Tibial nerve (tissue), 4 donors: ENCODE results near the gene MCCC1. TPM values are rescaled to one million over a fixed set of nuclear protein-coding genes. Genes with fewer than 3 reads are reported as not detected.

Experiments used
- DNase-seq, 2 donors: peaks; one replicate each; pipeline ENCODE4 v3.0.0-alpha.2; 2019; ENCODE audit warnings: low spot score in 2 of 2
- H3K27ac ChIP-seq, 4 donors: fragments of 200-600 bp; sonication (generic) in 3 of 4; one replicate each; pipeline ENCODE4 v1.5.1; 2017 to 2019; ENCODE audit warnings: mild to moderate bottlenecking in 1 of 4
- H3K27me3 ChIP-seq, 2 donors: fragments of 200-600 bp; sonication (generic) in 1 of 2; one replicate each; pipeline versions ENCODE4 v1.5.1 to v1.6.0; 2017 to 2019
- H3K36me3 ChIP-seq, 3 donors: fragments of 200-600 bp; sonication (generic); one replicate each; pipeline ENCODE4 v1.5.1; 2018 to 2019
- H3K4me1 ChIP-seq, 4 donors: fragments of 200-600 bp; sonication (generic) in 3 of 4; one replicate each; pipeline ENCODE4 v1.5.1; 2017 to 2019
- H3K4me3 ChIP-seq, 4 donors: fragments of 200-600 bp; sonication (generic) in 3 of 4; one replicate each; pipeline ENCODE4 v1.5.1; 2017 to 2019; ENCODE audit warnings: mild to moderate bottlenecking in 1 of 4, moderate library complexity in 1 of 4
- H3K9me3 ChIP-seq, 4 donors: fragments of 200-600 bp; sonication (generic) in 3 of 4; one replicate each; pipeline ENCODE4 v1.5.1; 2017 to 2019
- EP300 ChIP-seq, 2 donors: sonication (generic); formaldehyde crosslinking; IDR thresholded peaks; one replicate each; pipeline ENCODE4 v1.6.1; 2017; ENCODE audit warnings: antibody characterized with exemption in 2 of 2, mild to moderate bottlenecking in 1 of 2
- POLR2A ChIP-seq, 2 donors: fragments of 450-650 bp; IDR thresholded peaks; one replicate each; pipeline ENCODE4 v1.6.1; 2017; ENCODE audit warnings: antibody characterized with exemption in 2 of 2, mild to moderate bottlenecking in 2 of 2, moderate library complexity in 2 of 2
- WGBS, 2 donors: methylation state at CpG; one replicate each; pipeline ENCODE4 v1.1.5; 2018; 5-methylcytosine and 5-hydroxymethylcytosine counted together
- total RNA-seq, 4 donors: library from RNA; depleted of rRNA; stranded (reverse); fragments of >200 nt; gene quantifications; one replicate each; pipeline ENCODE4 v1.1.0, GENCODE V29; 2016
- TF ChIP-seq, protein P1 (sequence below), 5 experiments: fragments of 200-600 bp in 3 of 5; fragments of 450-650 bp in 2 of 5; sonication (generic) in 3 of 5; IDR thresholded peaks; one replicate each; pipeline ENCODE4 v1.5.1; 2016 to 2019; ENCODE audit warnings: antibody characterized with exemption in 5 of 5, mild to moderate bottlenecking in 3 of 5, moderate library complexity in 2 of 5

Gene MCCC1
- total RNA-seq, 4 donors from 2014 or later = 39.9 to 61.2 (median 48.1) TPM

DNA sequence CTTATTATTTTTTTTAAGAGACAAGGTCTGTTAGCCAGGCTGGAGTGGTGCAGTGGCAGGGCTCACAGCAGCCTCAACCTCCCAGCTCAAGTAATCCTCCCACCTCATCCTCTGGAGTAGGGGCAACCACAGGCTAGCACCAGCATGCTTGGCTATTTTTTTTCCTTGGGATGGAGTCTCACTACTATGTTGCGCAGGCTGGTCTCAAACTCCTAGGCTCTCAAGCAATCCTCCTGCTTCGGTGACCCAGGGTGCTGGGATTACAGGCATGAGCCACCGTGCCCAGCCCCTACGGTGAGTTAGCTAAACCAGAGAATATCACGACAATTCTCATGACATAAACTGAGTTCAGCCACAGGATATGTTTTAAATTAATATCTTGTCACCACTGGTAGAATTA is 120.9 kb downstream of the MCCC1 start:
- Histone ChIP-seq H3K36me3 (no peaks in the 10 kb centered on the region), H3K9me3 (no peaks in the 10 kb centered on the region), H3K4me1 (peaks cover 0 to 35% (median 11%) of the 10 kb centered on the region in 4 donors), H3K27me3 (no peaks in the 10 kb centered on the region), H3K27ac (no peak overlapping the region), H3K4me3 (no peak overlapping the region)
- no peak for DNase-seq
- TF ChIP-seq, protein P1, sequence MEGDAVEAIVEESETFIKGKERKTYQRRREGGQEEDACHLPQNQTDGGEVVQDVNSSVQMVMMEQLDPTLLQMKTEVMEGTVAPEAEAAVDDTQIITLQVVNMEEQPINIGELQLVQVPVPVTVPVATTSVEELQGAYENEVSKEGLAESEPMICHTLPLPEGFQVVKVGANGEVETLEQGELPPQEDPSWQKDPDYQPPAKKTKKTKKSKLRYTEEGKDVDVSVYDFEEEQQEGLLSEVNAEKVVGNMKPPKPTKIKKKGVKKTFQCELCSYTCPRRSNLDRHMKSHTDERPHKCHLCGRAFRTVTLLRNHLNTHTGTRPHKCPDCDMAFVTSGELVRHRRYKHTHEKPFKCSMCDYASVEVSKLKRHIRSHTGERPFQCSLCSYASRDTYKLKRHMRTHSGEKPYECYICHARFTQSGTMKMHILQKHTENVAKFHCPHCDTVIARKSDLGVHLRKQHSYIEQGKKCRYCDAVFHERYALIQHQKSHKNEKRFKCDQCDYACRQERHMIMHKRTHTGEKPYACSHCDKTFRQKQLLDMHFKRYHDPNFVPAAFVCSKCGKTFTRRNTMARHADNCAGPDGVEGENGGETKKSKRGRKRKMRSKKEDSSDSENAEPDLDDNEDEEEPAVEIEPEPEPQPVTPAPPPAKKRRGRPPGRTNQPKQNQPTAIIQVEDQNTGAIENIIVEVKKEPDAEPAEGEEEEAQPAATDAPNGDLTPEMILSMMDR (IDR thresholded peaks at IDR 0.05) = no peak
- TF ChIP-seq EP300 (IDR thresholded peaks at IDR 0.05) (no peak), POLR2A (IDR thresholded peaks at IDR 0.05) (no peak)
- WGBS, 2 donors = 61 to 68% methylated on average over 5 of the region's 5 CpGs

DNA sequence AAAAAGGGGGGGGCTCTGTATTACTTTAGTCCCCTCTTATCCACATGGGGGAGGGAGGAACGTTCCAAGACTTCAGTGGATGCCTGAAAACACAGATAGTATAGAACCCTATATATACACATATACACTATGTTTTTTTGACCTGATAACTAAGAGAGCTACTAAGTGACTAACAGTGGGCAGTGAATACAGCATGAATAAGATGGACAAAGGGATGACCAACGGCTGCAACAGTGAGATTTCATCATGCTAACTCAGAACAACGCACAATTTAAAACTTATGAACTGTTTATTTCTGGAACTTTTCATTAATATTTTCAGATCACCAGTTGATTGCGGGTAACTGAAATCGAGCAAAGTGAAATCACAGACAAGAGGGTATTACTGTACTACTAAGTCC is 126.2 kb downstream of the MCCC1 start:
- peaks cover 0 to 48% (median 0%) of the 10 kb centered on the region in 4 donors for H3K4me1 ChIP-seq
- no peaks in the 10 kb centered on the region for H3K27me3 ChIP-seq
- H3K27ac ChIP-seq = no peak overlapping the region
- H3K36me3 ChIP-seq = no peaks in the 10 kb centered on the region
- TF ChIP-seq, protein P1 (IDR thresholded peaks at IDR 0.05) = no peak
- TF ChIP-seq POLR2A (IDR thresholded peaks at IDR 0.05) = no peak
- TF ChIP-seq EP300 (IDR thresholded peaks at IDR 0.05) = no peak
- no peak overlapping the region for H3K4me3 ChIP-seq
- WGBS, 2 donors = 90 to 93% methylated on average over 5 of the region's 5 CpGs
- no peaks in the 10 kb centered on the region for H3K9me3 ChIP-seq
- DNase-seq = no peak

- 81 to 91% methylated on average over 6 of the region's 6 CpGs for WGBS, 2 donors
Measured at GRCh38 chr3:182972387-182972786, 126.9 kb downstream of the MCCC1 start.

GRCh38 chr3:182971637-182972036 is 127.7 kb downstream of the MCCC1 start:
- no peaks in the 10 kb centered on the region for H3K9me3 ChIP-seq
- H3K36me3 ChIP-seq = no peaks in the 10 kb centered on the region
- no peak for TF ChIP-seq POLR2A (IDR thresholded peaks at IDR 0.05)
- TF ChIP-seq, protein P1 (IDR thresholded peaks at IDR 0.05) = no peak
- H3K4me1 ChIP-seq = peaks cover 0 to 47% (median 3%) of the 10 kb centered on the region in 4 donors
- no peak for DNase-seq
- WGBS, 2 donors = 51 to 71% methylated on average over 2 of the region's 2 CpGs
- H3K27ac ChIP-seq = no peak overlapping the region
- H3K27me3 ChIP-seq = no peaks in the 10 kb centered on the region
- H3K4me3 ChIP-seq = no peak overlapping the region

More at GRCh38 chr3:182972387-182972786, 126.9 kb downstream of the MCCC1 start:
- Histone ChIP-seq H3K27ac (no peak overlapping the region), H3K9me3 (no peaks in the 10 kb centered on the region), H3K27me3 (no peaks in the 10 kb centered on the region), H3K4me3 (no peak overlapping the region), H3K4me1 (peaks cover 0 to 50% (median 3%) of the 10 kb centered on the region in 4 donors), H3K36me3 (no peaks in the 10 kb centered on the region)
- no peak for DNase-seq
- TF ChIP-seq EP300 (IDR thresholded peaks at IDR 0.05) (no peak), POLR2A (IDR thresholded peaks at IDR 0.05) (no peak)
- TF ChIP-seq, protein P1 (IDR thresholded peaks at IDR 0.05) = no peak

DNA sequence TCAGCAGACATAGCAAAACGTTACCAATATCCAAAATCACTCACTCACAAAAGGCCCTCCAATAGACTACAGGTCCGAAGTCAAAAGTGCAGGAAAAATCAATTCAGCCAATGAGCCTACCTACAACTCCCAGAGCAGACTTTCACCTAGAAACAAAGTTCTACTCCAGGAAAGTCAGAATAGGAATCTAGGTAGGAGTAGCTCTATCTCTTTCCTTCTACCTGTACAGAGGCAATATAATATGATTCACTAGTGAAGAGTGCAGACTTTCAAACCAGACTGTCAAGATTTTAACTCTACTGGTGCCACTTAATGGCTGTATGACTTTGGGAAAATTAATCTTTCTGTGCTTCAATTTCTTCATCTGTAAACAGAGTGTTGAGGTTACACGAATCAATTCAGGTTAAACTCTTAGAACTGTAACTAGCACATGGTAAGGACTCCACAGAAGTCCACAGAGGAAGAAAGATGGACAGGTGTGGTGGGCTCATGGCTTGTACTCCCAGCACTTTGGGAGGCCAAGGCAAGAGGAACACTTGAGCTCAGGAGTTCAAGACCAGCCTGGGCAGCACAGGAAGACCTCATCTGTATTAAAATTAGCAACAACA is 128.4 kb downstream of the MCCC1 start:
- Histone ChIP-seq H3K9me3 (no peaks in the 10 kb centered on the region), H3K36me3 (no peaks in the 10 kb centered on the region), H3K4me1 (peaks cover 0 to 53% (median 3%) of the 10 kb centered on the region in 4 donors), H3K27ac (no peak overlapping the region), H3K27me3 (no peaks in the 10 kb centered on the region), H3K4me3 (no peak overlapping the region)
- WGBS, 2 donors = 73 to 81% methylated on average over 3 of the region's 3 CpGs
- DNase-seq = no peak
- TF ChIP-seq EP300 (IDR thresholded peaks at IDR 0.05) (no peak), POLR2A (IDR thresholded peaks at IDR 0.05) (no peak)
- TF ChIP-seq, protein P1 (IDR thresholded peaks at IDR 0.05) = no peak
